WTC11 (cell line): ENCODE data around the gene ARVCF. TPM values are rescaled to one million over a fixed set of nuclear protein-coding genes. Genes with fewer than 3 reads are reported as not detected.

Experiments
- ATAC-seq: fragments of 200-7000 bp; cut with Tn5 transposase; 2 replicates; pipeline ENCODE4 v1.10.0; 2021; ENCODE audit warnings: mild to moderate bottlenecking, moderate library complexity
- CTCF ChIA-PET: fragments of 300-600 bp; sonication (Branson Sonifier 250); formaldehyde crosslinking; loops from one replicate; lab custom pipeline; 2021; ENCODE audit warnings: antibody characterized with exemption; lab: Charles Lee
- POLR2A ChIA-PET: fragments of 350-600 bp; sonication (Branson Sonifier 250); formaldehyde crosslinking; loops from one replicate; lab custom pipeline; 2021; ENCODE audit warnings: antibody characterized with exemption; lab: Charles Lee
- DNase-seq: peaks from one replicate; pipeline ENCODE4 v3.0.0; 2021; ENCODE audit warnings: low spot score
- H3K27ac Mint-ChIP-seq: 2 replicates; pipeline ENCODE4 v1.8.0; 2021; ENCODE audit warnings: mixed read lengths
- H3K27me3 Mint-ChIP-seq: 2 replicates; pipeline ENCODE4 v1.8.0; 2021; ENCODE audit warnings: low read depth, mild to moderate bottlenecking, moderate library complexity, mixed read lengths
- H3K36me3 Mint-ChIP-seq: 2 replicates; pipeline ENCODE4 v1.8.0; 2021; ENCODE audit warnings: mixed read lengths
- H3K4me1 Mint-ChIP-seq: 2 replicates; pipeline ENCODE4 v1.8.0; 2022; ENCODE audit warnings: mixed read lengths
- H3K4me3 Mint-ChIP-seq: 2 replicates; pipeline ENCODE4 v1.8.0; 2021; ENCODE audit warnings: mild to moderate bottlenecking, moderate library complexity, mixed read lengths
- H3K9me3 Mint-ChIP-seq: 2 replicates; pipeline ENCODE4 v1.8.0; 2021; ENCODE audit warnings: mixed read lengths
- AFF4 ChIP-seq: sonication (generic); formaldehyde crosslinking; IDR thresholded peaks from 2 replicates; pipeline ENCODE4 v1.8.1; 2023; ENCODE audit warnings: mild to moderate bottlenecking, missing genetic modification reagents, borderline replicate concordance
- ELF4 ChIP-seq: sonication (generic); formaldehyde crosslinking; IDR thresholded peaks from 2 replicates; pipeline ENCODE4 v1.8.1; 2022; ENCODE audit warnings: low read depth, mild to moderate bottlenecking, moderate library complexity, missing genetic modification reagents
- EMX1 ChIP-seq: fragments of 250-450 bp; sonication (Bioruptor Pico); IDR thresholded peaks from 2 replicates; pipeline ENCODE4 v1.8.0; 2021; ENCODE audit warnings: mild to moderate bottlenecking
- ESRRA ChIP-seq: sonication (generic); formaldehyde crosslinking; IDR thresholded peaks from 2 replicates; pipeline ENCODE4 v1.8.1; 2022; ENCODE audit warnings: mild to moderate bottlenecking, missing genetic modification reagents, borderline replicate concordance
- GTF2I ChIP-seq: fragments of 250-450 bp; sonication (Bioruptor Pico); conservative IDR thresholded peaks from 2 replicates; pipeline ENCODE4 v1.4.0; 2021; ENCODE audit warnings: mild to moderate bottlenecking
- HMGXB4 ChIP-seq: sonication (generic); formaldehyde crosslinking; IDR thresholded peaks from 2 replicates; pipeline ENCODE4 v1.8.1; 2023; ENCODE audit warnings: mild to moderate bottlenecking, moderate library complexity, missing genetic modification reagents
- JAZF1 ChIP-seq: fragments of 250-450 bp; sonication (Bioruptor Pico); IDR thresholded peaks from 2 replicates; pipeline ENCODE4 v1.9.0; 2021; ENCODE audit warnings: moderate library complexity, mild to moderate bottlenecking, inconsistent platforms
- MYBL2 ChIP-seq: sonication (generic); formaldehyde crosslinking; IDR thresholded peaks from 2 replicates; pipeline ENCODE4 v1.8.1; 2023; ENCODE audit warnings: mild to moderate bottlenecking, moderate library complexity, missing genetic modification reagents
- NFE2L1 ChIP-seq: sonication (generic); formaldehyde crosslinking; IDR thresholded peaks from 2 replicates; pipeline ENCODE4 v1.8.1; 2023; ENCODE audit warnings: missing genetic modification reagents
- RELA ChIP-seq: sonication (generic); formaldehyde crosslinking; IDR thresholded peaks from 2 replicates; pipeline ENCODE4 v1.8.1; 2022; ENCODE audit warnings: missing genetic modification reagents, mild to moderate bottlenecking, borderline replicate concordance
- RORB ChIP-seq: fragments of 250-450 bp; sonication (Bioruptor Pico); IDR thresholded peaks from 2 replicates; pipeline ENCODE4 v1.9.0; 2021; ENCODE audit warnings: mild to moderate bottlenecking
- SMAD3 ChIP-seq: sonication (generic); formaldehyde crosslinking; IDR thresholded peaks from 2 replicates; pipeline ENCODE4 v1.8.0; 2022; ENCODE audit warnings: missing genetic modification reagents, mild to moderate bottlenecking, borderline replicate concordance
- SP1 ChIP-seq: sonication (generic); formaldehyde crosslinking; conservative IDR thresholded peaks from 2 replicates; pipeline ENCODE4 v1.8.1; 2022; ENCODE audit warnings: missing genetic modification reagents
- TCF7 ChIP-seq: sonication (generic); formaldehyde crosslinking; IDR thresholded peaks from 2 replicates; pipeline ENCODE4 v1.8.0; 2022; ENCODE audit warnings: mild to moderate bottlenecking, low read depth, missing genetic modification reagents, moderate library complexity
- ZMAT4 ChIP-seq: fragments of 250-450 bp; sonication (Bioruptor Pico); IDR thresholded peaks from 2 replicates; pipeline ENCODE4 v1.9.0; 2021; ENCODE audit warnings: mild to moderate bottlenecking
- ZNF671 ChIP-seq: fragments of 250-450 bp; sonication (Bioruptor Pico); IDR thresholded peaks from 2 replicates; pipeline ENCODE4 v1.8.0; 2021; ENCODE audit warnings: mild to moderate bottlenecking
- total RNA-seq: library from RNA; stranded (reverse); gene quantifications from 3 replicates; pipeline ENCODE4 v1.2.3, GENCODE V29; 2021
- TF ChIP-seq, protein P1 (sequence below): sonication (generic); formaldehyde crosslinking; IDR thresholded peaks from 2 replicates; pipeline ENCODE4 v1.8.1; 2022; ENCODE audit warnings: low read depth, missing genetic modification reagents, borderline replicate concordance
- TF ChIP-seq, protein P2 (sequence below): sonication (generic); formaldehyde crosslinking; conservative IDR thresholded peaks from 2 replicates; pipeline ENCODE4 v1.8.1; 2022; ENCODE audit warnings: mild to moderate bottlenecking, missing genetic modification reagents
- TF ChIP-seq, protein P3 (sequence below): fragments of 200-600 bp; IDR thresholded peaks from 2 replicates; pipeline ENCODE4 v1.8.0; 2022; ENCODE audit warnings: antibody characterized with exemption
- TF ChIP-seq, protein P4 (sequence below): sonication (generic); formaldehyde crosslinking; IDR thresholded peaks from 2 replicates; pipeline ENCODE4 v1.8.1; 2022; ENCODE audit warnings: mild to moderate bottlenecking, missing genetic modification reagents, moderate library complexity, borderline replicate concordance

ARVCF gene
- total RNA-seq, 1 experiment from 2014 or later: 65.4 TPM

- CTCF ChIA-PET: no interaction called here
- DNase-seq (no peak), ATAC-seq (no peak)
- POLR2A ChIA-PET: no interaction called here
- peaks cover 3% of the 10 kb centered on the region; the same call in 1 of the 2 replicates for H3K36me3 Mint-ChIP-seq
- no peaks in the 10 kb centered on the region; the same call in 1 of the 2 replicates for H3K27me3 Mint-ChIP-seq
- H3K27ac Mint-ChIP-seq: no peak overlapping the region
- TF ChIP-seq ELF4 (CRISPR knock-in tag) (no peak), TCF7 (CRISPR knock-in tag) (no peak), ESRRA (no peak), EMX1 (CRISPR knock-in tag) (no peak), ZMAT4 (CRISPR knock-in tag) (no peak), SMAD3 (CRISPR knock-in tag) (no peak), SP1 (CRISPR knock-in tag) (no peak), ZNF671 (CRISPR knock-in tag) (no peak), AFF4 (no peak), HMGXB4 (CRISPR knock-in tag) (no peak), GTF2I (no peak), RELA (no peak), NFE2L1 (CRISPR knock-in tag) (no peak), RORB (CRISPR knock-in tag) (no peak), JAZF1 (CRISPR knock-in tag) (no peak), MYBL2 (CRISPR knock-in tag) (no peak)
- TF ChIP-seq, protein P1, sequence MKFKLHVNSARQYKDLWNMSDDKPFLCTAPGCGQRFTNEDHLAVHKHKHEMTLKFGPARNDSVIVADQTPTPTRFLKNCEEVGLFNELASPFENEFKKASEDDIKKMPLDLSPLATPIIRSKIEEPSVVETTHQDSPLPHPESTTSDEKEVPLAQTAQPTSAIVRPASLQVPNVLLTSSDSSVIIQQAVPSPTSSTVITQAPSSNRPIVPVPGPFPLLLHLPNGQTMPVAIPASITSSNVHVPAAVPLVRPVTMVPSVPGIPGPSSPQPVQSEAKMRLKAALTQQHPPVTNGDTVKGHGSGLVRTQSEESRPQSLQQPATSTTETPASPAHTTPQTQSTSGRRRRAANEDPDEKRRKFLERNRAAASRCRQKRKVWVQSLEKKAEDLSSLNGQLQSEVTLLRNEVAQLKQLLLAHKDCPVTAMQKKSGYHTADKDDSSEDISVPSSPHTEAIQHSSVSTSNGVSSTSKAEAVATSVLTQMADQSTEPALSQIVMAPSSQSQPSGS (CRISPR knock-in tag): no peak
- TF ChIP-seq, protein P2, sequence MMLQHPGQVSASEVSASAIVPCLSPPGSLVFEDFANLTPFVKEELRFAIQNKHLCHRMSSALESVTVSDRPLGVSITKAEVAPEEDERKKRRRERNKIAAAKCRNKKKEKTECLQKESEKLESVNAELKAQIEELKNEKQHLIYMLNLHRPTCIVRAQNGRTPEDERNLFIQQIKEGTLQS: no peak
- TF ChIP-seq, protein P3, sequence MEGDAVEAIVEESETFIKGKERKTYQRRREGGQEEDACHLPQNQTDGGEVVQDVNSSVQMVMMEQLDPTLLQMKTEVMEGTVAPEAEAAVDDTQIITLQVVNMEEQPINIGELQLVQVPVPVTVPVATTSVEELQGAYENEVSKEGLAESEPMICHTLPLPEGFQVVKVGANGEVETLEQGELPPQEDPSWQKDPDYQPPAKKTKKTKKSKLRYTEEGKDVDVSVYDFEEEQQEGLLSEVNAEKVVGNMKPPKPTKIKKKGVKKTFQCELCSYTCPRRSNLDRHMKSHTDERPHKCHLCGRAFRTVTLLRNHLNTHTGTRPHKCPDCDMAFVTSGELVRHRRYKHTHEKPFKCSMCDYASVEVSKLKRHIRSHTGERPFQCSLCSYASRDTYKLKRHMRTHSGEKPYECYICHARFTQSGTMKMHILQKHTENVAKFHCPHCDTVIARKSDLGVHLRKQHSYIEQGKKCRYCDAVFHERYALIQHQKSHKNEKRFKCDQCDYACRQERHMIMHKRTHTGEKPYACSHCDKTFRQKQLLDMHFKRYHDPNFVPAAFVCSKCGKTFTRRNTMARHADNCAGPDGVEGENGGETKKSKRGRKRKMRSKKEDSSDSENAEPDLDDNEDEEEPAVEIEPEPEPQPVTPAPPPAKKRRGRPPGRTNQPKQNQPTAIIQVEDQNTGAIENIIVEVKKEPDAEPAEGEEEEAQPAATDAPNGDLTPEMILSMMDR: no peak
- TF ChIP-seq, protein P4, sequence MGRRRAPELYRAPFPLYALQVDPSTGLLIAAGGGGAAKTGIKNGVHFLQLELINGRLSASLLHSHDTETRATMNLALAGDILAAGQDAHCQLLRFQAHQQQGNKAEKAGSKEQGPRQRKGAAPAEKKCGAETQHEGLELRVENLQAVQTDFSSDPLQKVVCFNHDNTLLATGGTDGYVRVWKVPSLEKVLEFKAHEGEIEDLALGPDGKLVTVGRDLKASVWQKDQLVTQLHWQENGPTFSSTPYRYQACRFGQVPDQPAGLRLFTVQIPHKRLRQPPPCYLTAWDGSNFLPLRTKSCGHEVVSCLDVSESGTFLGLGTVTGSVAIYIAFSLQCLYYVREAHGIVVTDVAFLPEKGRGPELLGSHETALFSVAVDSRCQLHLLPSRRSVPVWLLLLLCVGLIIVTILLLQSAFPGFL (CRISPR knock-in tag): no peak
- no peaks in the 10 kb centered on the region for H3K4me1 Mint-ChIP-seq
- no peak overlapping the region for H3K4me3 Mint-ChIP-seq
- no peaks in the 10 kb centered on the region for H3K9me3 Mint-ChIP-seq
Measured at GRCh38 chr22:20055654-20056053, 39.0 kb upstream of the ARVCF start.
